GM18526 (cell line): ENCODE data around the gene KATNBL1.
A peak's percentile ranks its signal among the peaks of the same experiment; 100 is the strongest.

Experiments used
- POLR2A ChIP-seq: IDR thresholded peaks from 3 replicates; pipeline ENCODE4 v1.6.1; 2011; ENCODE audit not compliant: insufficient read length; ENCODE audit errors: extremely low read depth

KATNBL1 gene

GRCh38 chr15:34102175-34102925, 107.5 kb downstream of the KATNBL1 start:
- TF ChIP-seq POLR2A, result no peak

GRCh38 chr15:34101366-34102174, 108.3 kb downstream of the KATNBL1 start, which contains the start of the genes EMC7 and PGBD4:
EMC7 (minus strand) TSS chr15:34101862; CDS start chr15:34101839, 23 bp downstream.
PGBD4 (plus strand) TSS chr15:34102083; CDS start chr15:34102532, 449 bp downstream.
- TF ChIP-seq POLR2A, result peak; percentile 96

GRCh38 chr15:34099914-34100313, 110.0 kb downstream of the KATNBL1 start:
- no peak for TF ChIP-seq POLR2A
